Sigmoid colon (tissue), 4 donors: ENCODE data around the gene PARP6.

Experiments used
- EP300 ChIP-seq, 4 donors: sonication (generic); formaldehyde crosslinking; IDR thresholded peaks; one replicate each; pipeline ENCODE4 v1.6.1; 2017; ENCODE audit warnings: antibody characterized with exemption in 4 of 4
- POLR2A ChIP-seq, 2 donors: fragments of 450-650 bp; IDR thresholded peaks; one replicate each; pipeline ENCODE4 v1.6.1; 2016; ENCODE audit warnings: antibody characterized with exemption in 2 of 2, mild to moderate bottlenecking in 2 of 2, moderate library complexity in 2 of 2
- TF ChIP-seq, protein P1 (sequence below), 4 experiments: fragments of 450-650 bp in 3 of 4; fragments of 200-600 bp in 1 of 4; IDR thresholded peaks; one replicate each; pipeline ENCODE4 v1.5.1; 2016 to 2019; ENCODE audit warnings: antibody characterized with exemption in 4 of 4, mild to moderate bottlenecking in 3 of 4, moderate library complexity in 2 of 4

DNA sequence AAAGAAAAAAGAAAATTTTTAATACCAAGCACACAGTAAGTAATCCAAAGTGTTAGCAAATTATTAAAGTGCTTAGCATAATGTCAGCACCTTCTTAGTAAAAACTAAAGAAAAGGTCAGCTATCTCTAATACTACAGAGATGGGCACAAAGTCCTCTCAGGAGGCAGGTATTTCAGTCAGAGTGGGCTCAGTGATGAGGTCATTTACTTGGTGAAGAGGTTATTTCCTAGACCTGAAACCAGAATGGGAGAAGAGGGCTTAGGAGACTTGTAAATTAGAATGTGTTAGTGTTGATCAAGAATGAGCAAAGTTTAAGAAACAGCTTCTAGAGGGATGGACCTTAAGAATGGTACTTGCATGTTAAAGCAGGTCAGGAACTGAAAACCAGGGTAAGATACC, 32.7 kb downstream of the PARP6 start:
- TF ChIP-seq, protein P1, sequence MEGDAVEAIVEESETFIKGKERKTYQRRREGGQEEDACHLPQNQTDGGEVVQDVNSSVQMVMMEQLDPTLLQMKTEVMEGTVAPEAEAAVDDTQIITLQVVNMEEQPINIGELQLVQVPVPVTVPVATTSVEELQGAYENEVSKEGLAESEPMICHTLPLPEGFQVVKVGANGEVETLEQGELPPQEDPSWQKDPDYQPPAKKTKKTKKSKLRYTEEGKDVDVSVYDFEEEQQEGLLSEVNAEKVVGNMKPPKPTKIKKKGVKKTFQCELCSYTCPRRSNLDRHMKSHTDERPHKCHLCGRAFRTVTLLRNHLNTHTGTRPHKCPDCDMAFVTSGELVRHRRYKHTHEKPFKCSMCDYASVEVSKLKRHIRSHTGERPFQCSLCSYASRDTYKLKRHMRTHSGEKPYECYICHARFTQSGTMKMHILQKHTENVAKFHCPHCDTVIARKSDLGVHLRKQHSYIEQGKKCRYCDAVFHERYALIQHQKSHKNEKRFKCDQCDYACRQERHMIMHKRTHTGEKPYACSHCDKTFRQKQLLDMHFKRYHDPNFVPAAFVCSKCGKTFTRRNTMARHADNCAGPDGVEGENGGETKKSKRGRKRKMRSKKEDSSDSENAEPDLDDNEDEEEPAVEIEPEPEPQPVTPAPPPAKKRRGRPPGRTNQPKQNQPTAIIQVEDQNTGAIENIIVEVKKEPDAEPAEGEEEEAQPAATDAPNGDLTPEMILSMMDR (IDR thresholded peaks at IDR 0.05), result no peak
- TF ChIP-seq POLR2A (IDR thresholded peaks at IDR 0.05), result no peak
- no peak for TF ChIP-seq EP300 (IDR thresholded peaks at IDR 0.05)
